Trophoblast cell (in vitro differentiated cells and primary cell): ENCODE results near the gene DUOX2.
"Not testable (repeated sequence)": the region's sequence is repeated elsewhere in the genome, so short reads cannot be mapped to it uniquely, and the experiment has no call there.

Experiments used
- DNase-seq, 2 donors: peaks; one replicate each; pipeline ENCODE4 v3.0.0-alpha.2; 2016
- H2AFZ ChIP-seq: 2 replicates; pipeline ENCODE4 v1.6.1; 2013; ENCODE audit warnings: low read length, moderate library complexity, mild to moderate bottlenecking; ENCODE audit not compliant: insufficient read depth, poor library complexity
- H2AK5ac ChIP-seq: 2 replicates; pipeline ENCODE4 v1.6.1; 2013; ENCODE audit warnings: mild to moderate bottlenecking, low read length
- H2BK120ac ChIP-seq: 2 replicates; pipeline ENCODE4 v1.6.1; 2013; ENCODE audit warnings: low read length, mild to moderate bottlenecking, moderate library complexity; ENCODE audit not compliant: insufficient read depth, poor library complexity
- H2BK12ac ChIP-seq: 2 replicates; pipeline ENCODE4 v1.6.1; 2013; ENCODE audit warnings: mild to moderate bottlenecking, low read length, moderate library complexity
- H2BK5ac ChIP-seq: 2 replicates; pipeline ENCODE4 v1.6.1; 2013; ENCODE audit warnings: low read length, low read depth, moderate library complexity, mild to moderate bottlenecking; ENCODE audit not compliant: poor library complexity
- H3K14ac ChIP-seq: 2 replicates; pipeline ENCODE4 v1.6.1; 2013; ENCODE audit warnings: mild to moderate bottlenecking, low read length
- H3K18ac ChIP-seq: 2 replicates; pipeline ENCODE4 v1.6.1; 2013; ENCODE audit warnings: mild to moderate bottlenecking, low read length
- H3K23ac ChIP-seq: 2 replicates; pipeline ENCODE4 v1.6.1; 2013; ENCODE audit warnings: low read length
- H3K27ac ChIP-seq: 2 replicates; pipeline ENCODE4 v1.5.1; 2013; ENCODE audit warnings: low read depth, mild to moderate bottlenecking, inconsistent platforms, low read length, moderate library complexity
- H3K27me3 ChIP-seq: 2 replicates; pipeline ENCODE4 v1.6.1; 2013; ENCODE audit warnings: inconsistent platforms, mild to moderate bottlenecking, low read length, moderate library complexity; ENCODE audit not compliant: insufficient read depth
- H3K36me3 ChIP-seq, 2 experiments: 1 replicate in 1 of 2; 2 replicates in 1 of 2; pipeline ENCODE4 v1.6.1; 2013; ENCODE audit warnings: low read length in 2 of 2, mild to moderate bottlenecking in 2 of 2, moderate library complexity in 1 of 2; ENCODE audit not compliant: insufficient read depth in 2 of 2, control insufficient read depth in 1 of 2
- H3K4ac ChIP-seq: 2 replicates; pipeline ENCODE4 v1.6.1; 2013; ENCODE audit warnings: low read depth, mild to moderate bottlenecking, low read length, moderate library complexity
- H3K4me1 ChIP-seq, 2 experiments: 1 replicate in 1 of 2; 2 replicates in 1 of 2; pipeline ENCODE4 v1.6.1; 2013; ENCODE audit warnings: low read length in 2 of 2, mild to moderate bottlenecking in 2 of 2, moderate library complexity in 1 of 2; ENCODE audit not compliant: insufficient read depth in 2 of 2, control insufficient read depth in 1 of 2
- H3K4me2 ChIP-seq: 2 replicates; pipeline ENCODE4 v1.6.1; 2013; ENCODE audit warnings: inconsistent platforms, mild to moderate bottlenecking, low read length, moderate library complexity
- H3K4me3 ChIP-seq: 2 replicates; pipeline ENCODE4 v1.5.1; 2013; ENCODE audit warnings: mild to moderate bottlenecking, low read depth, low read length, inconsistent platforms
- H3K79me1 ChIP-seq: one replicate; pipeline ENCODE4 v1.6.1; 2013; ENCODE audit warnings: low read length
- H3K79me2 ChIP-seq: 2 replicates; pipeline ENCODE4 v1.6.1; 2013; ENCODE audit warnings: low read length, mild to moderate bottlenecking; ENCODE audit not compliant: control insufficient read depth, insufficient read depth, poor library complexity
- H3K9ac ChIP-seq: 2 replicates; pipeline ENCODE4 v1.6.1; 2013; ENCODE audit warnings: mild to moderate bottlenecking, low read length
- H3K9me3 ChIP-seq: 2 replicates; pipeline ENCODE4 v1.6.1; 2013; ENCODE audit warnings: low read depth, mild to moderate bottlenecking, control low read depth, inconsistent platforms, low read length; ENCODE audit not compliant: insufficient read depth
- H4K12ac ChIP-seq: 2 replicates; pipeline ENCODE4 v1.6.1; 2013; ENCODE audit warnings: low read depth, mild to moderate bottlenecking, low read length, moderate library complexity
- H4K8ac ChIP-seq: 2 replicates; pipeline ENCODE4 v1.6.1; 2013; ENCODE audit warnings: low read depth, mild to moderate bottlenecking, low read length, moderate library complexity
- H4K91ac ChIP-seq: one replicate; pipeline ENCODE4 v1.6.1; 2013; ENCODE audit warnings: low read depth, mild to moderate bottlenecking, low read length, moderate library complexity
- WGBS: extraction: QIAGEN DNeasy Blood & Tissue Kit; methylation state at CpG from one replicate; pipeline ENCODE4 v1.1.7; 2013; ENCODE audit warnings: missing lambda C conversion rate; ENCODE audit not compliant: insufficient read length, insufficient coverage; ENCODE audit errors: extremely low coverage; 5-methylcytosine and 5-hydroxymethylcytosine counted together

The DUOX2 gene

DNA sequence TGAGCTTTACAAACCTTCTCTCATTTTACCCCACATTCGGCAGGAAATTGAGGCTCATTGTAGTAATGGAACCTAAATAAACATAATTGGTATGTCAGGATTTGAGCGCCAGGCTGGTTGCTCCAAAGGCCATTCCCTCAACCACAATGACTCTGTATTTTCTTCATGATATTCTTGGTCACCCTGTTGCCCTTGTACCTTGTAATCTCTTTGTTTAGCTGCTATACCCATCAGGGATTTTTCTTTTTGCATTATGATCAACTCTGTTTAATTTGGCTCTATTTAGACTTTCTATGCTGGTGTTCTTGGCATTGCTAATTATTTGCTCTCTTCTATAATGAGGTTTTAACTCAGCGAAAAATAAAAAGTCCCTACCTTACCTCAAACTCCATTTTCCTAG lies 29.8 kb downstream of the DUOX2 start:
- Histone ChIP-seq H3K27me3 (no peaks in the 10 kb centered on the region), H3K79me1 (no peaks in the 10 kb centered on the region), H3K14ac (no peak overlapping the region), H2BK5ac (no peak overlapping the region), H3K79me2 (no peaks in the 10 kb centered on the region), H3K4ac (no peak overlapping the region), H2AFZ (no peak overlapping the region), H3K9ac (no peak overlapping the region), H3K23ac (no peak overlapping the region), H3K4me3 (no peak overlapping the region), H2AK5ac (no peak overlapping the region), H4K8ac (no peak overlapping the region), H3K18ac (no peak overlapping the region), H3K4me1 (no peaks in the 10 kb centered on the region), H4K12ac (no peak overlapping the region), H3K4me2 (no peak overlapping the region), H2BK12ac (no peak overlapping the region), H3K9me3 (no peaks in the 10 kb centered on the region), H3K36me3 (no peaks in the 10 kb centered on the region), H4K91ac (no peak overlapping the region), H3K27ac (no peak overlapping the region), H2BK120ac (no peak overlapping the region)
- no peak for DNase-seq
- WGBS, result no CpG with 5 or more reads among the region's 3 CpGs

DNA sequence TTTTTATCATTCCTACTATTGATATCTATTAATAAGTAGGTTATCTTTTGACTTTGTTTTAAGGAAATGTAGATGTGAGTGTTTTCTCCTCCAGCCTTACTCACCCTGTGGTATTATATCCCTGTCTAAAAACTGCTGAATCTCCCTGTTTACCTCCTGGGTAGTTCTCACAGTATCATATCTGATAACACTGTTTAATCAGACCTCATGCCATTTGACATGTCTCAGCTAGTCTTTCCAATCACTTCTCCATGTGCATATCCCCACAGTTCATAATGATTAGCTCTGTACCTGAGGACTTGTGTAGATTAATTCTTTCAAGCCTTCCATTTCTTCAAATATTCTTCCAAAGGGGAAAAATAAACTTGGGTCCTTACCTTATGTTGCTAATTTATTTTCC lies 30.7 kb downstream of the DUOX2 start:
- Histone ChIP-seq H2AK5ac (no peak overlapping the region), H4K8ac (no peak overlapping the region), H2BK12ac (no peak overlapping the region), H4K12ac (no peak overlapping the region), H3K4me3 (no peak overlapping the region), H2AFZ (no peak overlapping the region), H3K36me3 (no peaks in the 10 kb centered on the region), H3K79me1 (no peaks in the 10 kb centered on the region), H2BK5ac (no peak overlapping the region), H3K9me3 (no peaks in the 10 kb centered on the region), H3K27ac (no peak overlapping the region), H3K4ac (no peak overlapping the region), H3K18ac (no peak overlapping the region), H3K9ac (no peak overlapping the region), H4K91ac (no peak overlapping the region), H3K14ac (no peak overlapping the region), H3K4me1 (no peaks in the 10 kb centered on the region), H3K79me2 (no peaks in the 10 kb centered on the region), H2BK120ac (no peak overlapping the region), H3K4me2 (no peak overlapping the region), H3K27me3 (no peaks in the 10 kb centered on the region), H3K23ac (no peak overlapping the region)
- no peak for DNase-seq

- not testable (repeated sequence) for DNase-seq, H3K18ac ChIP-seq, H3K4me2 ChIP-seq, H3K36me3 ChIP-seq, H3K4me1 ChIP-seq, H3K14ac ChIP-seq, H2AFZ ChIP-seq, H3K79me2 ChIP-seq, H3K4me3 ChIP-seq, H4K8ac ChIP-seq, H3K27ac ChIP-seq, H3K27me3 ChIP-seq, H3K79me1 ChIP-seq, H3K9ac ChIP-seq, H2BK5ac ChIP-seq, H4K12ac ChIP-seq, H3K4ac ChIP-seq, H4K91ac ChIP-seq, H3K9me3 ChIP-seq, H3K23ac ChIP-seq, H2AK5ac ChIP-seq, H2BK120ac ChIP-seq, H2BK12ac ChIP-seq
- no CpG with 5 or more reads among the region's 10 CpGs for WGBS
Observed at GRCh38 chr15:45082412-45082811, 31.6 kb downstream of the DUOX2 start.

DNA sequence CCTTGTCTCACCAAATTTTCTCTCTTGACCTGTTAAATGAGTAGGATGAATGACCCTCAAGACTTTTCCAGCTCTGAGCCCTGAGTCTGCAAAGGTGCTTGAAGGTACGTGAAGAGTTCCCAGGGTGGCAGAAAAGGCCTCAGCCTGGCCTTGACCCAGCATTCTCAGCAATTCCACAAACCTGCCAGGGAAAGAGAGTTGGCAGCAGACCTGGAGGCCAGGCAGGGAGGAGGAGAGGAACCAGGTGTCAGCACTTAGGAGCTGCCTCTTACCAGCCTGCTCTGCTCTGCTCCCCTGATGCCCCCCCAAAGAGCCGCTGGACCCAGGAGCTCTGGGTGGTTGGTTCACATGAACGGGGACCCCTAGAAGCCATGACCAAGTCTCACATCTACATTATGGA lies 33.4 kb downstream of the DUOX2 start:
- not testable (repeated sequence) for H2BK5ac ChIP-seq, H2AK5ac ChIP-seq, H3K79me1 ChIP-seq, H3K27me3 ChIP-seq, H3K4me1 ChIP-seq, H3K18ac ChIP-seq, H4K12ac ChIP-seq, H2AFZ ChIP-seq, H3K4ac ChIP-seq, H3K9ac ChIP-seq, H3K4me2 ChIP-seq, H3K36me3 ChIP-seq, DNase-seq, H3K14ac ChIP-seq, H3K4me3 ChIP-seq, H3K9me3 ChIP-seq, H2BK12ac ChIP-seq, H4K91ac ChIP-seq, H3K23ac ChIP-seq, H4K8ac ChIP-seq, H2BK120ac ChIP-seq, H3K79me2 ChIP-seq, H3K27ac ChIP-seq
- no CpG with 5 or more reads among the region's 3 CpGs for WGBS
